Endodermal cell (in vitro differentiated cells): ENCODE measurements around the gene HLCS. TPM values are rescaled to one million over a fixed set of nuclear protein-coding genes. Genes with fewer than 3 reads are reported as not detected.

Source experiments
- DNase-seq: peaks from one replicate; pipeline ENCODE4 v3.0.0-alpha.2; 2017
- H3K27ac ChIP-seq: 2 replicates; pipeline ENCODE4 v1.5.1; 2013; ENCODE audit warnings: mild to moderate bottlenecking, low read depth, low read length, moderate library complexity
- H3K27me3 ChIP-seq: 2 replicates; pipeline ENCODE4 v1.6.1; 2013; ENCODE audit warnings: mild to moderate bottlenecking, low read length, moderate library complexity; ENCODE audit not compliant: insufficient read depth, control insufficient read depth, poor library complexity, severe bottlenecking
- H3K36me3 ChIP-seq: 2 replicates; pipeline ENCODE4 v1.7.0; 2013; ENCODE audit warnings: mild to moderate bottlenecking, low read length, moderate library complexity; ENCODE audit not compliant: control insufficient read depth, insufficient read depth
- H3K4me1 ChIP-seq: one replicate; pipeline ENCODE4 v1.7.0; 2013; ENCODE audit warnings: low read length; ENCODE audit not compliant: control insufficient read depth, insufficient read depth
- H3K4me3 ChIP-seq: 2 replicates; pipeline ENCODE4 v1.5.1; 2013; ENCODE audit warnings: mild to moderate bottlenecking, low read length, moderate library complexity
- H3K9ac ChIP-seq: 2 replicates; pipeline ENCODE4 v1.6.1; 2013; ENCODE audit warnings: mild to moderate bottlenecking, low read length, moderate library complexity; ENCODE audit not compliant: poor library complexity, severe bottlenecking; ENCODE audit errors: extremely low read depth
- H3K9me3 ChIP-seq: 2 replicates; pipeline ENCODE4 v1.6.1; 2013; ENCODE audit warnings: mild to moderate bottlenecking, low read length, moderate library complexity; ENCODE audit not compliant: control insufficient read depth
- H3K27ac Mint-ChIP-seq: 2 replicates; pipeline ENCODE4 v1.8.0; 2020; ENCODE audit warnings: mixed read lengths
- H3K27me3 Mint-ChIP-seq: 2 replicates; pipeline ENCODE4 v1.8.0; 2021; ENCODE audit warnings: mild to moderate bottlenecking, mixed read lengths; ENCODE audit not compliant: insufficient read depth
- H3K36me3 Mint-ChIP-seq: 2 replicates; pipeline ENCODE4 v1.8.0; 2020; ENCODE audit warnings: low read depth, mixed read lengths
- H3K4me1 Mint-ChIP-seq: 2 replicates; pipeline ENCODE4 v1.8.0; 2020; ENCODE audit warnings: mixed read lengths
- H3K4me3 Mint-ChIP-seq: 2 replicates; pipeline ENCODE4 v1.8.0; 2020; ENCODE audit warnings: mild to moderate bottlenecking, moderate library complexity, mixed read lengths
- H3K9me3 Mint-ChIP-seq: 2 replicates; pipeline ENCODE4 v1.8.0; 2020; ENCODE audit warnings: mild to moderate bottlenecking, mixed read lengths
- WGBS, 2 experiments: methylation state at CpG; one replicate each; pipeline versions ENCODE4 v1.1.5 to v1.1.7; 2013; ENCODE audit warnings: missing lambda C conversion rate in 2 of 2, mixed read lengths in 1 of 2; ENCODE audit not compliant: insufficient coverage in 1 of 2, insufficient read length in 1 of 2; 5-methylcytosine and 5-hydroxymethylcytosine counted together
- total RNA-seq, 2 donors: library from RNA; stranded (reverse); fragmentation: NEBNext Ultra II Directional in 1 of 2; extraction: Animal tissue kit (Norgen Biotek cat#: 25700) in 1 of 2; gene quantifications; 2 replicates in 1 of 2; 3 replicates in 1 of 2; pipeline ENCODE4 v1.2.1, GENCODE V29; 2021
- TF ChIP-seq, protein P1 (sequence below): fragments of 200-600 bp; sonication (generic); conservative IDR thresholded peaks from 2 replicates; pipeline ENCODE4 v1.5.0; 2021; ENCODE audit warnings: antibody characterized with exemption, mild to moderate bottlenecking

HLCS gene
- total RNA-seq, 2 donors from 2014 or later = 25.0 to 30.1 TPM

GRCh38 chr21:36914244-36915013 is 52.0 kb downstream of the HLCS start:
- H3K4me3 Mint-ChIP-seq = no peak overlapping the region
- no peaks in the 10 kb centered on the region for H3K9me3 Mint-ChIP-seq
- H3K27me3 Mint-ChIP-seq = no peaks in the 10 kb centered on the region
- H3K9ac ChIP-seq = no peak overlapping the region
- TF ChIP-seq, protein P1, sequence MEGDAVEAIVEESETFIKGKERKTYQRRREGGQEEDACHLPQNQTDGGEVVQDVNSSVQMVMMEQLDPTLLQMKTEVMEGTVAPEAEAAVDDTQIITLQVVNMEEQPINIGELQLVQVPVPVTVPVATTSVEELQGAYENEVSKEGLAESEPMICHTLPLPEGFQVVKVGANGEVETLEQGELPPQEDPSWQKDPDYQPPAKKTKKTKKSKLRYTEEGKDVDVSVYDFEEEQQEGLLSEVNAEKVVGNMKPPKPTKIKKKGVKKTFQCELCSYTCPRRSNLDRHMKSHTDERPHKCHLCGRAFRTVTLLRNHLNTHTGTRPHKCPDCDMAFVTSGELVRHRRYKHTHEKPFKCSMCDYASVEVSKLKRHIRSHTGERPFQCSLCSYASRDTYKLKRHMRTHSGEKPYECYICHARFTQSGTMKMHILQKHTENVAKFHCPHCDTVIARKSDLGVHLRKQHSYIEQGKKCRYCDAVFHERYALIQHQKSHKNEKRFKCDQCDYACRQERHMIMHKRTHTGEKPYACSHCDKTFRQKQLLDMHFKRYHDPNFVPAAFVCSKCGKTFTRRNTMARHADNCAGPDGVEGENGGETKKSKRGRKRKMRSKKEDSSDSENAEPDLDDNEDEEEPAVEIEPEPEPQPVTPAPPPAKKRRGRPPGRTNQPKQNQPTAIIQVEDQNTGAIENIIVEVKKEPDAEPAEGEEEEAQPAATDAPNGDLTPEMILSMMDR = no peak
- peaks cover 3% of the 10 kb centered on the region for H3K4me1 ChIP-seq
- no peaks in the 10 kb centered on the region for H3K36me3 Mint-ChIP-seq
- H3K9me3 ChIP-seq = no peaks in the 10 kb centered on the region
- H3K4me1 Mint-ChIP-seq = peaks cover 16% of the 10 kb centered on the region
- no peak overlapping the region for H3K4me3 ChIP-seq
- no peak overlapping the region for H3K27ac ChIP-seq
- H3K27ac Mint-ChIP-seq = no peak overlapping the region
- no peaks in the 10 kb centered on the region for H3K36me3 ChIP-seq
- 91 to 92% methylated on average over 18 of the region's 18 CpGs for WGBS, 2 experiments
- H3K27me3 ChIP-seq = no peaks in the 10 kb centered on the region
- no peak for DNase-seq

- peaks cover 2% of the 10 kb centered on the region for H3K36me3 Mint-ChIP-seq
- no peaks in the 10 kb centered on the region for H3K9me3 Mint-ChIP-seq
- TF ChIP-seq, protein P1 = no peak
- Histone ChIP-seq H3K9ac (no peak overlapping the region), H3K27ac (no peak overlapping the region), H3K27me3 (no peaks in the 10 kb centered on the region), H3K4me3 (no peak overlapping the region), H3K36me3 (no peaks in the 10 kb centered on the region), H3K9me3 (peaks cover 2% of the 10 kb centered on the region), H3K4me1 (peaks cover 3% of the 10 kb centered on the region)
- DNase-seq = no peak
- no peaks in the 10 kb centered on the region for H3K27me3 Mint-ChIP-seq
- peaks cover 16% of the 10 kb centered on the region for H3K4me1 Mint-ChIP-seq
- H3K4me3 Mint-ChIP-seq = no peak overlapping the region
- 89 to 91% methylated on average over 4 to 8 of the region's 8 CpGs for WGBS, 2 experiments
- no peak overlapping the region for H3K27ac Mint-ChIP-seq
Measured at GRCh38 chr21:36913247-36914169, 53.0 kb downstream of the HLCS start.

DNA sequence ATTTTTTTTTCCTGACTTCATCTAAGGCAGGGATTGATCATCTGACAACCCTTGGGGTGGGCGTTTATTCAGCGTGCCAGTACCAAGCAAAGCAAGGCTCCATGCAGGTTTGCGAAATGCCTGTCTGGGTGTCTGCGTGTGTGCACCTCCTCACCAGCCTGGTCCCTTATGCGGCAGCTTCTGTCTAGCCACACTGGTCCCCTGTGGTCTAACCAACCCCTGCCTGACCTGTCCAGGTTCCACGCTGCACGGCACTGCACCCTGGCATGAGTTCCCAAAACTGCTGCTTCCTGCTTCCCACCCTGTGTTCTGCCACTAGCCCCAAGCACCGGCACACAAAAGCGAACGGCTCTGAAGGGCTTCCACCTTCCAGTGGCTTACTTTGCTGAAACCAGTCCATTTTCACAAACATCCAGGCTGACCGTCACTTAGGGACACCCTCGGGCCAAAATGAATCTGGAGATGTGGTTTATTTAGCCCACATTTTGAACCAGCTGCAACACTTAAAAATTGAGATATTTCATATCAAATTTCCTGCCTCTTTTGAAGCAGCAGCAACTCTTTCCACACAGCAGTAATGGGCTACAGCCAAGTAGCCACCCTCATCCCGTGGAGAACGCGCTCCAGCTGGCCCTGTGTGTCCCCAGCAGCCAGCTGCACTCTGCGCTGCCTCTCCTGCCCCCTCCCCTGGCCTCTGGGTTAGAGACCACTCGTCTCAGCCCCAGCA is 55.7 kb downstream of the HLCS start:
- H3K36me3 ChIP-seq = no peaks in the 10 kb centered on the region
- TF ChIP-seq, protein P1 = no peak
- peaks cover 5% of the 10 kb centered on the region for H3K36me3 Mint-ChIP-seq
- H3K27ac ChIP-seq = no peak overlapping the region
- 95 to 97% methylated on average over 15 to 17 of the region's 17 CpGs for WGBS, 2 experiments
- H3K27me3 ChIP-seq = no peaks in the 10 kb centered on the region
- no peak for DNase-seq
- no peaks in the 10 kb centered on the region for H3K9me3 Mint-ChIP-seq
- H3K27me3 Mint-ChIP-seq = no peaks in the 10 kb centered on the region
- no peak overlapping the region for H3K4me3 Mint-ChIP-seq
- H3K4me1 ChIP-seq = no peaks in the 10 kb centered on the region
- no peak overlapping the region for H3K27ac Mint-ChIP-seq
- H3K4me3 ChIP-seq = no peak overlapping the region
- no peaks in the 10 kb centered on the region for H3K4me1 Mint-ChIP-seq
- peaks cover 4% of the 10 kb centered on the region for H3K9me3 ChIP-seq
- H3K9ac ChIP-seq = no peak overlapping the region
